ENCODE measurements around the gene MACROD2.

MACROD2 gene

GRCh38 chr20:14332866-14333265, 337.6 kb downstream of the MACROD2 start:
- Histone ChIP-seq H3K4me3 (replicated peaks; ENCODE audit: low read depth, low read length) (no peak overlapping the region), H3K36me3 (ENCODE audit: control insufficient read depth, insufficient read depth, low read length) (no peaks in the 10 kb centered on the region), H3K27me3 (replicated peaks; ENCODE audit: control insufficient read depth, insufficient read depth, low read length) (no peaks in the 10 kb centered on the region)
- no peak for TF ChIP-seq CTCF (IDR thresholded peaks at IDR 0.05; ENCODE audit: insufficient read depth, low read length, poor library complexity, severe bottlenecking)
- DNase-seq (ENCODE audit: extremely low read depth, insufficient read length), result no peak

- Histone ChIP-seq H3K4me3 (replicated peaks; ENCODE audit: low read depth, low read length) (no peak overlapping the region), H3K36me3 (ENCODE audit: control insufficient read depth, insufficient read depth, low read length) (no peaks in the 10 kb centered on the region), H3K27me3 (replicated peaks; ENCODE audit: control insufficient read depth, insufficient read depth, low read length) (no peaks in the 10 kb centered on the region)
- no peak for TF ChIP-seq CTCF (IDR thresholded peaks at IDR 0.05; ENCODE audit: insufficient read depth, low read length, poor library complexity, severe bottlenecking)
- DNase-seq (ENCODE audit: extremely low read depth, insufficient read length), result no peak
Measured at GRCh38 chr20:14333721-14334120, 338.4 kb downstream of the MACROD2 start.

GRCh38 chr20:14334306-14334930, 339.1 kb downstream of the MACROD2 start:
- Histone ChIP-seq H3K36me3 (ENCODE audit: control insufficient read depth, insufficient read depth, low read length) (no peaks in the 10 kb centered on the region), H3K4me3 (replicated peaks; ENCODE audit: low read depth, low read length) (no peak overlapping the region), H3K27me3 (replicated peaks; ENCODE audit: control insufficient read depth, insufficient read depth, low read length) (no peaks in the 10 kb centered on the region)
- no peak for DNase-seq (ENCODE audit: extremely low read depth, insufficient read length)
- TF ChIP-seq CTCF (IDR thresholded peaks at IDR 0.05; ENCODE audit: insufficient read depth, low read length, poor library complexity, severe bottlenecking), result peak; percentile 43

GRCh38 chr20:14335052-14335451, 339.7 kb downstream of the MACROD2 start:
- Histone ChIP-seq H3K36me3 (ENCODE audit: control insufficient read depth, insufficient read depth, low read length) (no peaks in the 10 kb centered on the region), H3K4me3 (replicated peaks; ENCODE audit: low read depth, low read length) (no peak overlapping the region), H3K27me3 (replicated peaks; ENCODE audit: control insufficient read depth, insufficient read depth, low read length) (no peaks in the 10 kb centered on the region)
- DNase-seq (ENCODE audit: extremely low read depth, insufficient read length), result no peak
- no peak for TF ChIP-seq CTCF (IDR thresholded peaks at IDR 0.05; ENCODE audit: insufficient read depth, low read length, poor library complexity, severe bottlenecking)

- DNase-seq (ENCODE audit: extremely low read depth, insufficient read length), result no peak
- H3K4me3 ChIP-seq (replicated peaks; ENCODE audit: low read depth, low read length), result peak overlapping the region; percentile 61; the same call in 1 of the 2 replicates
- TF ChIP-seq CTCF (IDR thresholded peaks at IDR 0.05; ENCODE audit: insufficient read depth, low read length, poor library complexity, severe bottlenecking), result no peak
- H3K36me3 ChIP-seq (ENCODE audit: control insufficient read depth, insufficient read depth, low read length), result no peaks in the 10 kb centered on the region
- no peaks in the 10 kb centered on the region for H3K27me3 ChIP-seq (replicated peaks; ENCODE audit: control insufficient read depth, insufficient read depth, low read length)
Measured at GRCh38 chr20:14336686-14337085, 341.4 kb downstream of the MACROD2 start.

Data from GM06990 (cell line).